ENCODE results near the gene TCP11.
A peak's percentile ranks its signal among the peaks of the same experiment; 100 is the strongest.

The TCP11 gene

GRCh38 chr6:35141007-35141655, at the start of gene TCP11:
Gene TCP11 (minus strand): TSS chr6:35141339. CDS start chr6:35140870, 469 bp downstream.
- DNase-seq (ENCODE audit: low spot score) = no peak

- DNase-seq (ENCODE audit: low spot score) = no peak
Measured at GRCh38 chr6:35190306-35190705, 49.2 kb upstream of the TCP11 start.

GRCh38 chr6:35188886-35189285, 47.7 kb upstream of the TCP11 start:
- no peak for DNase-seq (ENCODE audit: low spot score)

- no peak for DNase-seq (ENCODE audit: low spot score)
Measured at GRCh38 chr6:35186571-35186970, 45.4 kb upstream of the TCP11 start.

GRCh38 chr6:35185971-35186370, 44.8 kb upstream of the TCP11 start:
- DNase-seq (ENCODE audit: low spot score) = no peak

GRCh38 chr6:35185302-35185681, 44.2 kb upstream of the TCP11 start:
- DNase-seq (ENCODE audit: low spot score) = peak; percentile 79

- no peak for DNase-seq (ENCODE audit: low spot score)
Measured at GRCh38 chr6:35184580-35185301, 43.6 kb upstream of the TCP11 start.

- DNase-seq (ENCODE audit: low spot score) = no peak
Measured at GRCh38 chr6:35183935-35184334, 42.8 kb upstream of the TCP11 start.

- DNase-seq (ENCODE audit: low spot score) = no peak
Measured at GRCh38 chr6:35183281-35183680, 42.1 kb upstream of the TCP11 start.

GRCh38 chr6:35181933-35182612, 40.9 kb upstream of the TCP11 start:
- no peak for DNase-seq (ENCODE audit: low spot score)

GRCh38 chr6:35181308-35181932, 40.3 kb upstream of the TCP11 start:
- DNase-seq (ENCODE audit: low spot score) = no peak

GRCh38 chr6:35179901-35180535, 38.9 kb upstream of the TCP11 start:
- no peak for DNase-seq (ENCODE audit: low spot score)

GRCh38 chr6:35178932-35179832, 38.0 kb upstream of the TCP11 start:
- no peak for DNase-seq (ENCODE audit: low spot score)

GRCh38 chr6:35178012-35178411, 36.9 kb upstream of the TCP11 start:
- no peak for DNase-seq (ENCODE audit: low spot score)

GRCh38 chr6:35177596-35177995, 36.5 kb upstream of the TCP11 start:
- no peak for DNase-seq (ENCODE audit: low spot score)

GRCh38 chr6:35177157-35177556, 36.0 kb upstream of the TCP11 start:
- DNase-seq (ENCODE audit: low spot score) = no peak

- DNase-seq (ENCODE audit: low spot score) = no peak
Measured at GRCh38 chr6:35176301-35177024, 35.3 kb upstream of the TCP11 start.

- DNase-seq (ENCODE audit: low spot score) = no peak
Measured at GRCh38 chr6:35174501-35174900, 33.4 kb upstream of the TCP11 start.

GRCh38 chr6:35174088-35174434, 32.9 kb upstream of the TCP11 start:
- DNase-seq (ENCODE audit: low spot score) = no peak

GRCh38 chr6:35173427-35174087, 32.4 kb upstream of the TCP11 start:
- no peak for DNase-seq (ENCODE audit: low spot score)
